Gastroesophageal sphincter (tissue), 4 donors: ENCODE results near the gene F10. TPM values are rescaled to one million over a fixed set of nuclear protein-coding genes. Genes with fewer than 3 reads are reported as not detected.

Experiments used
- ATAC-seq: fragments of 150-250 bp; one replicate; pipeline ENCODE4 v1.9.1; 2016; ENCODE audit warnings: mild to moderate bottlenecking, moderate library complexity
- H3K27ac ChIP-seq, 4 donors: fragments of 200-600 bp; sonication (generic) in 3 of 4; 1 replicate in 3 of 4; 2 replicates in 1 of 4; pipeline ENCODE4 v1.5.1; 2016 to 2019
- H3K27me3 ChIP-seq: fragments of 200-600 bp; sonication (generic); one replicate; pipeline ENCODE4 v1.5.1; 2019
- H3K36me3 ChIP-seq, 2 donors: fragments of 200-600 bp; sonication (generic); one replicate each; pipeline ENCODE4 v1.5.1; 2019; ENCODE audit warnings: control low read depth in 1 of 2
- H3K4me1 ChIP-seq, 3 donors: fragments of 200-600 bp; sonication (generic); 1 replicate in 2 of 3; 2 replicates in 1 of 3; pipeline ENCODE4 v1.5.1; 2016 to 2019; ENCODE audit warnings: control low read depth in 2 of 3
- H3K4me3 ChIP-seq, 2 donors: fragments of 200-600 bp; sonication (generic); one replicate each; pipeline ENCODE4 v1.5.1; 2019; ENCODE audit warnings: mild to moderate bottlenecking in 1 of 2, moderate library complexity in 1 of 2
- H3K9me3 ChIP-seq, 3 donors: fragments of 200-600 bp; sonication (generic); one replicate each; pipeline ENCODE4 v1.5.1; 2017 to 2019; ENCODE audit warnings: control low read depth in 2 of 3
- EP300 ChIP-seq: sonication (generic); formaldehyde crosslinking; IDR thresholded peaks from one replicate; pipeline ENCODE4 v1.6.1; 2017; ENCODE audit warnings: antibody characterized with exemption, mild to moderate bottlenecking
- POLR2A ChIP-seq, 2 donors: fragments of 450-650 bp; IDR thresholded peaks; one replicate each; pipeline ENCODE4 v1.6.1; 2017; ENCODE audit warnings: antibody characterized with exemption in 2 of 2, mild to moderate bottlenecking in 2 of 2, moderate library complexity in 1 of 2
- POLR2AphosphoS5 ChIP-seq: sonication (generic); formaldehyde crosslinking; IDR thresholded peaks from one replicate; pipeline ENCODE4 v1.6.1; 2017; ENCODE audit warnings: antibody characterized with exemption
- WGBS, 2 donors: methylation state at CpG; one replicate each; pipeline ENCODE4 v1.1.5; 2018; ENCODE audit warnings: low coverage in 1 of 2; 5-methylcytosine and 5-hydroxymethylcytosine counted together
- total RNA-seq, 4 donors: library from RNA; depleted of rRNA; stranded (reverse); fragments of >200 nt; gene quantifications; one replicate each; pipeline ENCODE4 v1.1.0, GENCODE V29; 2016
- TF ChIP-seq, protein P1 (sequence below), 4 experiments: fragments of 200-600 bp in 2 of 4; fragments of 450-650 bp in 2 of 4; sonication (generic) in 1 of 4; IDR thresholded peaks; one replicate each; pipeline ENCODE4 v1.5.1; 2017 to 2019; ENCODE audit warnings: antibody characterized with exemption in 4 of 4, mild to moderate bottlenecking in 2 of 4, moderate library complexity in 2 of 4

The F10 gene
- total RNA-seq, 4 donors from 2014 or later, result 6.9 to 51.7 (median 12.0) TPM

GRCh38 chr13:113112893-113113845, 9.4 kb upstream of the F10 start:
- Histone ChIP-seq H3K4me3 (no peak overlapping the region), H3K4me1 (peaks cover 0 to 18% (median 11%) of the 10 kb centered on the region in 3 donors), H3K9me3 (no peaks in the 10 kb centered on the region), H3K36me3 (no peaks in the 10 kb centered on the region), H3K27ac (no peak overlapping the region), H3K27me3 (peaks cover 61% of the 10 kb centered on the region)
- WGBS, 2 donors, result 77 to 92% methylated on average over 2 to 3 of the region's 9 CpGs
- TF ChIP-seq, protein P1, sequence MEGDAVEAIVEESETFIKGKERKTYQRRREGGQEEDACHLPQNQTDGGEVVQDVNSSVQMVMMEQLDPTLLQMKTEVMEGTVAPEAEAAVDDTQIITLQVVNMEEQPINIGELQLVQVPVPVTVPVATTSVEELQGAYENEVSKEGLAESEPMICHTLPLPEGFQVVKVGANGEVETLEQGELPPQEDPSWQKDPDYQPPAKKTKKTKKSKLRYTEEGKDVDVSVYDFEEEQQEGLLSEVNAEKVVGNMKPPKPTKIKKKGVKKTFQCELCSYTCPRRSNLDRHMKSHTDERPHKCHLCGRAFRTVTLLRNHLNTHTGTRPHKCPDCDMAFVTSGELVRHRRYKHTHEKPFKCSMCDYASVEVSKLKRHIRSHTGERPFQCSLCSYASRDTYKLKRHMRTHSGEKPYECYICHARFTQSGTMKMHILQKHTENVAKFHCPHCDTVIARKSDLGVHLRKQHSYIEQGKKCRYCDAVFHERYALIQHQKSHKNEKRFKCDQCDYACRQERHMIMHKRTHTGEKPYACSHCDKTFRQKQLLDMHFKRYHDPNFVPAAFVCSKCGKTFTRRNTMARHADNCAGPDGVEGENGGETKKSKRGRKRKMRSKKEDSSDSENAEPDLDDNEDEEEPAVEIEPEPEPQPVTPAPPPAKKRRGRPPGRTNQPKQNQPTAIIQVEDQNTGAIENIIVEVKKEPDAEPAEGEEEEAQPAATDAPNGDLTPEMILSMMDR (IDR thresholded peaks at IDR 0.05), result no peak
- TF ChIP-seq POLR2A (IDR thresholded peaks at IDR 0.05) (no peak), EP300 (no peak), POLR2AphosphoS5 (no peak)
- no peak for ATAC-seq

DNA sequence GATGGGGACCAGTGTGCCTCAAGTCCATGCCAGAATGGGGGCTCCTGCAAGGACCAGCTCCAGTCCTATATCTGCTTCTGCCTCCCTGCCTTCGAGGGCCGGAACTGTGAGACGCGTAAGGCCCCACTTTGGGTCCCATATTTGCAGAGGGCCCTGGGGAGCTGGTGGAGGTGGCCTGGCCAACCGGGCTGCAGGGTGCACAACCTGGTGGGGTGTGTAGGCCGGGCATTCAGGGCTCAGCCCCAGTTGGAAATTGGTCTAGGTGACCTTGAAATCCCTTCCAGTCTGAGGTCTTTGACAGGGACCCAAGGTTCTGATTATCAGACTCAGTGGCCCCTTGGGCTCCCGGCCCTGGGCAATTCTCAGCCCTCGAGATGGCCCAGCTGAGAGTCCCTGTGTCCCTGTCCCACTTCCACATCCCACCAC, 8.7 kb upstream of the F10 start:
- 92% methylated on average over 2 of the region's 8 CpGs; no CpG with 5 or more reads in 1 of the 2 donors for WGBS, 2 donors
- Histone ChIP-seq H3K27ac (no peak overlapping the region), H3K36me3 (no peaks in the 10 kb centered on the region), H3K4me1 (peaks cover 0 to 18% (median 11%) of the 10 kb centered on the region in 3 donors), H3K9me3 (no peaks in the 10 kb centered on the region), H3K4me3 (no peak overlapping the region), H3K27me3 (peaks cover 65% of the 10 kb centered on the region)
- TF ChIP-seq, protein P1 (IDR thresholded peaks at IDR 0.05), result no peak
- no peak for TF ChIP-seq EP300
- no peak for TF ChIP-seq POLR2A (IDR thresholded peaks at IDR 0.05)
- TF ChIP-seq POLR2AphosphoS5, result no peak
- no peak for ATAC-seq

GRCh38 chr13:113114511-113115362, 7.9 kb upstream of the F10 start:
- ATAC-seq, result no peak
- no peak for TF ChIP-seq POLR2AphosphoS5
- TF ChIP-seq, protein P1 (IDR thresholded peaks at IDR 0.05), result no peak
- no peak for TF ChIP-seq POLR2A (IDR thresholded peaks at IDR 0.05)
- no peak for TF ChIP-seq EP300
- H3K9me3 ChIP-seq, result no peaks in the 10 kb centered on the region
- no peak overlapping the region for H3K4me3 ChIP-seq
- peaks cover 56% of the 10 kb centered on the region for H3K27me3 ChIP-seq
- peaks cover 0 to 14% (median 10%) of the 10 kb centered on the region in 3 donors for H3K4me1 ChIP-seq
- H3K36me3 ChIP-seq, result no peaks in the 10 kb centered on the region
- no peak overlapping the region for H3K27ac ChIP-seq
- WGBS, 2 donors, result 80 to 84% methylated on average over 2 to 7 of the region's 17 CpGs

GRCh38 chr13:113115363-113116205, 7.0 kb upstream of the F10 start:
- no peak overlapping the region for H3K27ac ChIP-seq
- H3K27me3 ChIP-seq, result peaks cover 48% of the 10 kb centered on the region
- TF ChIP-seq POLR2A (IDR thresholded peaks at IDR 0.05), result no peak
- TF ChIP-seq POLR2AphosphoS5, result no peak
- TF ChIP-seq EP300, result no peak
- TF ChIP-seq, protein P1 (IDR thresholded peaks at IDR 0.05), result no peak
- ATAC-seq, result no peak
- 87 to 100% methylated on average over 2 to 3 of the region's 21 CpGs for WGBS, 2 donors
- no peak overlapping the region for H3K4me3 ChIP-seq
- H3K9me3 ChIP-seq, result no peaks in the 10 kb centered on the region
- no peaks in the 10 kb centered on the region for H3K36me3 ChIP-seq
- peaks cover 0 to 5% (median 4%) of the 10 kb centered on the region in 3 donors for H3K4me1 ChIP-seq
